Measurements from ENCODE around the gene MYORG.
A peak's percentile ranks its signal among the peaks of the same experiment; 100 is the strongest.

- TF ChIP-seq CTCF (IDR thresholded peaks at IDR 0.05) (peak in 2 of 4 experiments; percentile 30 to 49), POLR2AphosphoS5 (IDR thresholded peaks at IDR 0.05) (no peak), POLR2A (IDR thresholded peaks at IDR 0.05) (no peak)
Measured at GRCh38 chr9:34375901-34376595, 650 bp downstream of the MYORG start.

Measured in prostate gland (tissue), 2 donors.